ENCODE data around the gene RRN3. TPM values are rescaled to one million over a fixed set of nuclear protein-coding genes. Genes with fewer than 3 reads are reported as not detected.
"Not testable (repeated sequence)": the region's sequence is repeated elsewhere in the genome, so short reads cannot be mapped to it uniquely, and the experiment has no call there.

RRN3 gene
- total RNA-seq, 4 donors from 2014 or later, result 19.5 to 34.1 (median 24.8) TPM

- Histone ChIP-seq H3K27ac (replicated peaks in 1 of 4) (no peak overlapping the region), H3K4me1 (peaks cover 4 to 31% (median 31%) of the 10 kb centered on the region in 4 donors), H3K36me3 (peaks cover 0 to 14% (median 9%) of the 10 kb centered on the region in 4 donors), H3K9me3 (no peaks in the 10 kb centered on the region), H3K4me3 (no peak overlapping the region), H3K27me3 (no peaks in the 10 kb centered on the region)
- 96% methylated on average over 9 of the region's 9 CpGs for WGBS
- TF ChIP-seq EP300 (IDR thresholded peaks at IDR 0.05) (no peak), CTCF (IDR thresholded peaks at IDR 0.05) (no peak), POLR2A (IDR thresholded peaks at IDR 0.05; ENCODE audit: low read depth) (no peak), POLR2AphosphoS5 (IDR thresholded peaks at IDR 0.05) (no peak)
- intact Hi-C loops (cut with DNase I), result no loop called here
- no peak for DNase-seq (ENCODE audit: extremely low spot score)
These were observed 42.6 kb downstream of the RRN3 start for GRCh38 chr16:15051387-15051951.

GRCh38 chr16:15050440-15050839 is 43.6 kb downstream of the RRN3 start:
- intact Hi-C loops (cut with DNase I); H3K27ac ChIP-seq (replicated peaks in 1 of 4); H3K4me3 ChIP-seq; DNase-seq (ENCODE audit: extremely low spot score); H3K27me3 ChIP-seq; H3K9me3 ChIP-seq: not testable (repeated sequence)
- H3K36me3 ChIP-seq, result peaks cover 4 to 25% (median 17%) of the 10 kb centered on the region in 4 donors
- peaks cover 0 to 27% (median 26%) of the 10 kb centered on the region in 4 donors for H3K4me1 ChIP-seq
- 100% methylated on average over 1 of the region's 1 CpG for WGBS

- no peak for DNase-seq (ENCODE audit: extremely low spot score)
- Histone ChIP-seq H3K9me3 (no peaks in the 10 kb centered on the region), H3K4me1 (peaks cover 0 to 22% (median 20%) of the 10 kb centered on the region in 4 donors), H3K4me3 (no peak overlapping the region), H3K27me3 (no peaks in the 10 kb centered on the region), H3K27ac (replicated peaks in 1 of 4) (no peak overlapping the region), H3K36me3 (peaks cover 4 to 29% (median 18%) of the 10 kb centered on the region in 4 donors)
- 92% methylated on average over 3 of the region's 3 CpGs for WGBS
- TF ChIP-seq POLR2AphosphoS5 (IDR thresholded peaks at IDR 0.05) (no peak), CTCF (IDR thresholded peaks at IDR 0.05) (no peak), POLR2A (IDR thresholded peaks at IDR 0.05; ENCODE audit: low read depth) (no peak), EP300 (IDR thresholded peaks at IDR 0.05) (no peak)
- intact Hi-C loops (cut with DNase I), result no loop called here
These were observed 44.4 kb downstream of the RRN3 start for GRCh38 chr16:15049581-15050180.

GRCh38 chr16:15046692-15047376 is 47.2 kb downstream of the RRN3 start:
- WGBS, result 94% methylated on average over 21 of the region's 21 CpGs
- TF ChIP-seq EP300 (IDR thresholded peaks at IDR 0.05) (no peak), CTCF (IDR thresholded peaks at IDR 0.05) (no peak), POLR2A (IDR thresholded peaks at IDR 0.05; ENCODE audit: low read depth) (no peak), POLR2AphosphoS5 (IDR thresholded peaks at IDR 0.05) (no peak)
- no peaks in the 10 kb centered on the region for H3K27me3 ChIP-seq
- peaks cover under 1 to 8% (median 5%) of the 10 kb centered on the region in 4 donors for H3K4me1 ChIP-seq
- H3K4me3 ChIP-seq, result no peak overlapping the region
- H3K36me3 ChIP-seq, result peaks cover 4 to 38% (median 31%) of the 10 kb centered on the region in 4 donors
- H3K9me3 ChIP-seq, result no peaks in the 10 kb centered on the region
- intact Hi-C loops (cut with DNase I), result no loop called here
- no peak overlapping the region for H3K27ac ChIP-seq (replicated peaks in 1 of 4)
- no peak for DNase-seq (ENCODE audit: extremely low spot score)

GRCh38 chr16:15045270-15045669 is 48.8 kb downstream of the RRN3 start:
- intact Hi-C loops (cut with DNase I); DNase-seq (ENCODE audit: extremely low spot score): not testable (repeated sequence)
- 84% methylated on average over 9 of the region's 9 CpGs for WGBS

More at GRCh38 chr16:15045270-15045669, 48.8 kb downstream of the RRN3 start:
- Histone ChIP-seq H3K4me1 (peaks cover 8 to 17% (median 13%) of the 10 kb centered on the region in 4 donors), H3K36me3 (peaks cover 11 to 50% (median 43%) of the 10 kb centered on the region in 4 donors)
- not testable (repeated sequence) for H3K4me3 ChIP-seq; H3K27ac ChIP-seq (replicated peaks in 1 of 4); H3K27me3 ChIP-seq; H3K9me3 ChIP-seq

All from esophagus muscularis mucosa (tissue), 4 donors.